ENCODE data around the gene MAPK4. TPM values are rescaled to one million over a fixed set of nuclear protein-coding genes. Genes with fewer than 3 reads are reported as not detected.
"Not testable (repeated sequence)": the region's sequence is repeated elsewhere in the genome, so short reads cannot be mapped to it uniquely, and the experiment has no call there.

MAPK4 gene
- total RNA-seq, 1 donor from 2014 or later, result 0.25 TPM

- ATAC-seq (no peak), DNase-seq (ENCODE audit: low spot score) (no peak)
Observed at GRCh38 chr18:50748243-50749229, 188.6 kb downstream of the MAPK4 start.

DNA sequence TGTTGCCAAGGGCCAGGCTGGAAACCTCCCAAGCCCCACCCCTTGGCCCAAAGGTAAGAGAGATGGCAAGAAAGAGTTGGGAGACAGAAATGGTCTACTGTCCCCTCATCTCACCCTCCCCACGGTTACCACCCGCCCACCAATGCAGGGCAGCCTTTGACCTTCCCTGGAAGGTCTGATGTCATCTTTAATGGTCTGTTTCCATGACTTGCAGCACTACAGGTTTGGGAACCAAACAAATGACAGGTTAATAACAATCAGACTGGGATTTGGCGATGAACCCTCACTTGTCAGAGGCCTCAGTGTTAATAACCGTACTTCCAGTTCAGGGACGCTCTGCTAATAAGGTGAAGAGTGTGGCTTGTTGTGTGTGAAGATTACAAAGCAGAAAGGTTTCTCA, 189.5 kb downstream of the MAPK4 start:
- no peak for ATAC-seq
- no peak for DNase-seq (ENCODE audit: low spot score)

DNA sequence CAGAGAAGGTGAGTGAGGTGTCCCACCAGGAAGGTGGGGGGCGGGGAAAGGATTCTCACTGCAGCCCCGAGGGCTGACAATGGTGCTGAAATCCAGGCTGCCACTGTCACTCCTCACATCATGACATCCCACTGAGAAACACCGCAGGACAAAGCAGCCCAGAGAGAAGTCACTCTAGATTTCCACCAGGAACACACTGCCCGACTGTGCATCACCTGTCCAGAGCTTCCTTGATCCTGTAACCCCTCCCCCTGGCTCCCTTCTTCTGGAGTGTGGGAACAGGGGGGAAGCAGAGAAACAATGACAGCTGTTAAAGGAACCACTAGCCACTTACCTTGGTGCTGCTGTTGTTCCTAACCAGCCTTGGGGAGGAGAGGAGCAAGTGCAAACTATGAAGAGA, 190.1 kb downstream of the MAPK4 start:
- DNase-seq (ENCODE audit: low spot score) (no peak), ATAC-seq (no peak)

DNA sequence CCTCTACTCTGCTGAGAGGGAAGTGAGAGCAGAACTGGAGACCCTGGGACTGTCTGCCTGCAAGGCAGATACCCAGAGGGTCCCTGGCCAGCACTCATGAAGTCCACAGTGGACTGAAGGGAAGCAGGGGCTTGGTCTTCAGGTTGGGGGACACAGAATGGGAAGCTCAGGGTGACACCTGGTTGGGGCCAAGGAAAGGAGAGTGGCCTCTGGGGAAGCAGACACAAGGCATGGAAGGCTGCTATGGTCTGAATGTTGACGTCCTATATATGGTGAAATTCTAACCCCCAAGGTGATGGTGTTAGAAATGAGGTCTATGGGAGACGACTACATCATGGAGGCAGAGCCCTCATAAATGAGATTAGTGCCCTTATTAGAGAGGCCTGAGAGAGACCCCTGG, 190.7 kb downstream of the MAPK4 start:
- DNase-seq (ENCODE audit: low spot score) (no peak), ATAC-seq (no peak)

GRCh38 chr18:50751490-50751889, 191.6 kb downstream of the MAPK4 start:
- DNase-seq (ENCODE audit: low spot score) (no peak), ATAC-seq (no peak)

- no peak for ATAC-seq
- DNase-seq (ENCODE audit: low spot score), result no peak
Observed at GRCh38 chr18:50751947-50752346, 192.1 kb downstream of the MAPK4 start.

GRCh38 chr18:50753311-50753710, 193.4 kb downstream of the MAPK4 start:
- ATAC-seq (no peak), DNase-seq (ENCODE audit: low spot score) (no peak)

DNA sequence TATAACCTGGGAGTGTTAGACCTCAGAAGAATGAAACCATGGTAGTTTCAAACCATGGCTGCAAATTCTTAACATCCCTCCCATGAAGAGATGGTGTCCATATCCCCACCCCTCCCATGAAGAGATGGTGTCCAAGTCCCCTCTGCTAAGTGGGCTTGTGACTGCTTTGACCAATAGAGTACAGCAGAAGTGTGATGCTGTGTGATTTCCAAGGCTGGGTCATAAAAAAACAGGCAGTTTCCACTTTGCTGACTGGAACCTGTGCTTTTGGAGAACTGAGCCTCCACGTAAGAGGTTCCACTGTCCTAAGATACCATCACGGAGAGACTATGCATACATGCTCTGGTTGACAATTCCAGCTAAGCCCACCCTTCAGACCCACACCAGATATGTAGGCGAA, 194.4 kb downstream of the MAPK4 start:
- DNase-seq (ENCODE audit: low spot score) (no peak), ATAC-seq (no peak)

- DNase-seq (ENCODE audit: low spot score), result no peak
- ATAC-seq, result no peak
Observed at GRCh38 chr18:50757358-50757757, 197.5 kb downstream of the MAPK4 start.

DNA sequence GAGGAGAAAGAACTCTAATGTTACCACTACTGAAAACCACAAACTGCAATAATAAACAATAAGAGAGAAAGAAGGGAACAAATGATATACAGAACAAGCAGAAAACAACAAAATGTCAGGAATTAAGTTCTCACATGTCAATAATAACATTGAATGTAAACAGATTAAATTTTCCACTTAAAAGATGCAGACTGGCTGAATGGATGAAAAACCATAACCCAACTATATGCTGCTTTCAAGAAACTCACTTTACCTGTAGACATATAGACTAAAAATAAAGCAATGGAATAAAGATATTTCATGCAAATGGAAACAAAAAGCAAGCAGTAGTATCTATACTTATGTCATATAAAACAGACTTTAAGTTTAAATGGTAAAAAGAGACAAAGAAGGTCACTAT, 209.6 kb downstream of the MAPK4 start:
- DNase-seq (ENCODE audit: low spot score), result no peak
- no peak for ATAC-seq

GRCh38 chr18:50775207-50775606, 215.3 kb downstream of the MAPK4 start:
- ATAC-seq (no peak), DNase-seq (ENCODE audit: low spot score) (no peak)

DNA sequence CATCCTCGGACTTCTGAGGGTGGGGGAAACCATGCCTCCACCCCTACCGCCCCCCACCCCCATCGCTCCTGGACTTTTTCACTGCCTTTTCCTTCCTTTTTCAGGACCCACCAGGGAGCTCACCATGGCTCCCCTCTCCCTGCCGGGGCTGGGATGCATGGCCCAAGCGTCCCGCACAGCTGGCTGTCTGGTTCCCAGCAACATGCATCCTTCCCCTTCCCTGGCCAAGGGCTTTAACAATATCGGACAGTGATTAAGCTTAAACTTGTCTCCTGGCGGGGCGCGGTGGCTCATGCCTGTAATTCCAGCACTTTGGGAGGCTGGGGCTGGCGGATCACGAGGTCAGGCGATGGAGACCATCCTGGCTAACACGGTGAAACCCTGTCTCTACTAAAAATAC, 215.8 kb downstream of the MAPK4 start:
- ATAC-seq (no peak), DNase-seq (ENCODE audit: low spot score) (no peak)

DNA sequence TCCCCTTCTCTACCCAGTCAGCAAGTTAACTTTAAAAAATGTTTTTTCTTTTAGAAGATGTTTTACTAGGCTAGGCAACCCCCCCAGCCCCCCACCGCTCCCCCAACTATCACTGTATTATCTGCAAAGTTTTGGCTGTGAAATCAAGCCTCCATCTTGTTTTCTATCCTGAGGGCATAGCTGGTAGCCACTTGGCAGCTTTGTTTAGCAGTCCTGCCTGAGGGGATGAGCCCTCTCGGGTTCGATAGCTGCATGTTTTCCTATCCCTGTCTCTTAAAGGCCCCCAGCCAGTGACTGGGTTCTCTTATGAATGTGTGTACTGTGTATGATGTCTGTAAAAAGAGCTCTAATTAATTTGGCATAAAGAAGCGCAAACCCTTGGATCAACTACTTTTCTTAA, 216.5 kb downstream of the MAPK4 start:
- ATAC-seq, result no peak

DNA sequence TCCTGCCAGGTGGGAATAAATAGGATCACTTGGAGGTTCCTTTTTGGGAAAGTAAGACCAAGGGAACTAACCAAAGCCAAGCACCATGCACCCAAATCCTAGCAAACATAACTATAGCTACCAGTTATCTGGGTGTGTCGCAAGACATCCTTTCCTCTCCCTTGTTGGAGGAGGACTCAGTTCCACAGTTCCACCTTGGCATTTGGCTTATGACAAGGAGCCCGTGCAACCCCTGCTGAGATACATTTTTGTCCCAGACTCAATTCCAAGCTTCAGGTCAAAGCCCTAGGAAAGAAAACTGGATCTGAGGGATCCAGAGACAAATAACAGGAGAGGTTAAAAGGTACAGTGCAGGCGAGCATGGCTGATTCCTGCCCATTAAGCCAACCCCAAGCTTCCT, 219.1 kb downstream of the MAPK4 start:
- ATAC-seq; DNase-seq (ENCODE audit: low spot score): not testable (repeated sequence)

More for the DNA sequence above, 216.5 kb downstream of the MAPK4 start:
- DNase-seq (ENCODE audit: low spot score), result no peak

Other genes starting within 250 kb of the MAPK4 start
- 0.15 TPM for gene SKA1, start 185.0 kb upstream of the MAPK4 start, total RNA-seq

Measured in left lobe of liver (tissue), 2 donors.